SKM-1 (cell line): ENCODE data around the gene RNLS.
"Not testable (repeated sequence)": the region's sequence is repeated elsewhere in the genome, so short reads cannot be mapped to it uniquely, and the experiment has no call there.

ENCODE experiments used
- DNase-seq: peaks from one replicate; lab custom pipeline; 2025; ENCODE audit not compliant: unreplicated experiment; lab: John Stamatoyannopoulos, UW

RNLS gene

DNA sequence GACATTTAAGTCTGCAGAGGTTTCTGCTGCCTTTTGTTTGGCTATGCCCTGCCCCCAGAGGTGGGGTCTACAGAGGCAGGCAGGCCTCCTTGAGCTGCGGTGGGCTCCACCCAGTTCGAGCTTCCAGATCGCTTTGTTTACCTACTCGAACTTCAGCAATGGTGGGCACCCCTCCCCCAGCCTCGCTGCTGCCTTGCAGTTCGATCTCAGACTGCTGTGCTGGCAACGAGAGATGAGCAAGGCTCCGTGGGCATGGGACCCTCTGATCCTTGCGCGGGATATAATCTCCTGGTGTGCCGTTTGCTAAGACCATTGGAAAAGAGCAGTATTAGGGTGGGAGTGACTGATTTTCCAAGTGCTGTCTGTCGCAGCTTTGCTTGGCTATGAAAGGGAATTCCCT is 227.4 kb downstream of the RNLS start:
- DNase-seq: not testable (repeated sequence)

DNA sequence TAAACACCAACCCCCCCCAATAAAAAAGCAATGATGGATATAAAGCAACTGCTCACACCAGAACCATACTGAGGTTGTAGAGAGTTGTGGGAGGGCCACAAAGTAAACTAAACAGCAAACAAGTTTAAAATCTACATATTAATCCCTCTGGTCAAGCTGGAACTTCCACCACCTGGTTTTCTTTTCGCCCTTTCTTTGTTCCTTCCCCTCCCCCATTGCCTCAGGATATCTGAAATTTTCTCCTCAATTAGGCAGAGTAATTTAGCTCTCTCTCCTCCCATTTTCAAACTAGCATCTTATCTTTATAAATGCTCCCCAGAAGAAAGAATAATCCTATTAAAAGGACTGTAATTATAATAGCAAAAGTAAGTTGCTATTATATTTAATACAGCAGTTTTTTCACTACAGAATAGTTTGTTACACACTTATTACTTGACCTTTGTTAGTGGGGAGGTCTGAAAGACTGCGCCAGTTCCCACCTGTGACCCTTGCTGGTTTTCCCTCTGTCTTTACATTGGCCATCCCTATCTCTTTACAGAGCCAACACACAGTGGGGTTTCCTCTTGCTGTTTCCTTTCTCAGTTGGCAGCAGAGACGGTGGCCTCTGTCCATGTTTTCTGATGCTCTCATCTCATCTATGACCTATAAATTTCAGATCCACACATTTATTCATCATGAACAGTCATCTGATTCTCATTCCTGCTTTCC is 235.4 kb downstream of the RNLS start:
- no peak for DNase-seq

DNA sequence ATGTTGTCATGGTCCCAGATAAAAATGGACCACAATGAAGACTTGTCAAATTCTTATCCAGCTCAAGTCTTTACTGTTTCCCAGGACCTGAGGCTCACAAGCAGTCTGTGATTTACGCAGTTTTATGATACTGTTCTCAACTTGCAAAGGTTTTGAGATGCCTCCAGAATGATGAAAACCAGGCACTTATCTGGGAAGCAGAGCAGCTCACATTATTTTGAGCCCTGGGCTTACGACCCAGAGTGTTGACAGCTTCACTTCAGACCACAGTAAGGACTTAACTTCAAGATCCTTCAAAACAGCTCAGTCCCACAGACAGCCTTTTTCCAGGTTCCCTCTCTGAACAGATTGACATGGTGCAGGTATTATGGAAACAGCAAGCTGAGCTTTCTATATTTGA is 236.1 kb downstream of the RNLS start:
- DNase-seq: no peak

DNA sequence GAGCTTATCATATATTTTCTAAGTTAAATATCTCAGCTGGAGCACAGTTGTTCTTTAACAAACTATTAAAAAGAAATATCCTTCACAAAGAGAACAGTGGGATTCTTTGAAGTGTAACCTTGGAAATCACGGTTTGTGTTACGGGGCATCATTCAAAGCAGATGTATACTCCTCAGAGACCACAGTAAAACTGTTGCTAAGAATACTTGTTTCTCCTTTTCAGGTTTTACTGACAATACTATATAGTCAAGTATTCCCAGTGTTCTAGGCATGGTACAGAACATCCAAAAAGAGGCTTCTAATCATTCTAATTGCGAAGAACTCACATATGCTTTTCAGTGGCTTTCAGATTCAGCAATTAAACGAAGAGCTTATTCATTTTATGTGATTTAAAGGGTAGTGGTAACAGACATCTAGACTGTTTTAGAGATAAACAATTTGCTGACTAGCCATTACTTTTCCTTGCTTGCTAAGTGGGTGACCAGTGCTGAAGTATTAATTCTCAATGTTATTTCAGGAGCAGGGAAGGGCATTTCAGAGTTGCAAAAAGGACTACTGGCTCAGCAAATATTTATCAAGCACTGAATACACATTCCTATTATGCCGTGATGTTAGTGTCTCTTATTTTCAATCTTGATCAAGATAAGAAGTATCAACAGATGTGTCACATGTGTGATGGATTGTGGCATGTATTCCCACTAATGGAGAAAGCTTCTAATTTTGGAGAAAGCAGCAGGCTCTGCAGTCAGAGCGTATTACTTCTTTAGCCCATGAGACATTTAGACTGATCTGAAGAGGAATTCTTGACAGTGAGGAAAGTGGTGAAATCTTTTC is 236.8 kb downstream of the RNLS start:
- no peak for DNase-seq

DNA sequence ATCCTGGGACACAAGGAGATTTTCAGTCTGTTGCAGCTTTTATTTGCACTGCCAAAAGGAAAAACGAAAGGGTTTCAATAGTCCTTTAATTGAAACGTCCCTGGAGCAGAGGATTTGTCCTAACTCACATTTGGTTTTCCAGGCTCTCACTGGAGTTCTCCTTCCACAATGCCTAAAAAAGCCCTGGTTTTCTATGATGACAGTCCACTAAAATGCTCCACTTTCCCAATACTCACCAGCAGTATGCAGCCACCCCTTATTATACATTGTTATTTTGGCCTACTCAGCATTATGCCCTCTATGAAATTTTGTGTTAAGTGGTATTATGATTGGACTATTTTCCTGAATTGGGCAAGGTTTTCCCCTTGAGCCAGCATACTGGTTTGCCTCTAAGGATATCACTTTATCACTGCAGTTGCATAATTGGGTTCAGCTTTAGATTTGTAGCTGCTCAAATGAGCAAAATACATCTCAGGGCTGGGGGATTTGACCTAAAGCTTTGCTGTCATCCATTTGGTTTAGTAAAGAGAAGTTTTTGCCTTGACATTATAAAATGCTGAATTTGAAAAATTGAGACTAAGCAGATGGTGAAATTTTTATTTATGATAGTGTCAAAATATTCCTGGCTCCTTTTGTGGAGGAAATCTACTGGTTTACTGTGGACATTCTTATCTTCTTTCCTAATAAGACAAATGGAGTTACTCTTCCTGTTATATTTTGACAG is 239.2 kb downstream of the RNLS start:
- DNase-seq: no peak

DNA sequence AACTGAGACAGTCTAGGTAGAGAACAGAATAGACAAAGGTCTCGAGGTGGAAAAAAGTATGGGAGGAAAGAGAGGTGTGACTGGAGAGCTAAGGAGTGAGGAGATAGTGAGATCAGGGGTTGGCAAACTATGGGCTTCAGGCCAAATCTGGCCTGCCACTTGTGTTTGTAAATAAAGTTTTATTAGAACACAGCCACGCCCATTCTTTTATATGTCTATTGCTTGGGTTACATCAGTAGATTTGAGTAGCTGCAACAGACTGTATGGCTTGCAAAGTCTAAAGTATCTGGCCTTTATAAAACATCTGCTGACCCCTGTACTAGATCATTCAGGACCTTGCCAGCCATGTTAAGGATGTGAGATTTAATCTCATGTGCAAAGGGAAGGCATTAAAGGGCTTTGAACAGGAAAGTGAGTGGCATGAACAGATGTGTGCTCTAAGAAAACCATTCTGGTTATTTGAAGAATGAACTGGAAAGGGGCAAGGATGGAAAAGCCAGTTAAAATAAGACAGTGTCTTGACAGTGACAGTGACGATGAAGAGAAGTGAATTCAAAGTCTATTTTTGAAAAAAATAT is 240.3 kb downstream of the RNLS start:
- DNase-seq: no peak

DNA sequence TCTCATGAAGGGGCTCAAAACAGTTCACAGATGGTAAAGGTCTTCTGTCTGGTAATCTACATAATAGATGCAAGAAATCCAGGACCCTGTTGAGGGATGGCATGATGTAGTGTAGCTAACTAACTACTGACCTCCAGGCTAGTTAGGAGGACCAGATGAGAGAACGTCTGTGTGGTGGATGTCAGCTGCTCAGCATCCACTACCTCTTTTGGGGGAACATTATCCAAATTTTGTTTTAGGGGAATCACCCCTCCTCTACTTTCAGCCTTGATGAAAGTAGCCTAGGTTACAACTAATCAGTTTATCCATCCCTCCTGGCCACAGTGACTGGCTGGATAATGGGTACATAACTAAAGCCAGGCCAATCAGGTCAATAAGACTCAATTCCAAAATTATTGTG is 246.0 kb downstream of the RNLS start:
- DNase-seq: no peak

DNA sequence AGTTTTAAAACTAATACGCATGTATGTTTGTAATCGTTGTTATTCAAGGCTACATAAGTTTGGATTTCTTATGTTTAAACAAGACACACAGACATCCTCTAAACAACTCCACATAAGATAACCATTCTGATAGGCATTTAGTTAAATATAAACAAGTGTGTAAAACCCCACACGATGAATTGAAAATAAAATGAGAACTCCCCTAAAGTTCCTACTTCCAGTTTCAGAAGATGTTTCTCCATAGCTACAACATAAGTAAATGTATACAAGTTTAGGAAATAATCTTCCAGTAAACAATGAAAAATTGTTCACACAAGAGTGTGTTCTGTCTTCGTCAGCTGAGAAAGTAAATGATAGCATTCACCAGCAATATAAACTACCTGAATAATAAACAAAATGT is 246.8 kb downstream of the RNLS start:
- no peak for DNase-seq

DNA sequence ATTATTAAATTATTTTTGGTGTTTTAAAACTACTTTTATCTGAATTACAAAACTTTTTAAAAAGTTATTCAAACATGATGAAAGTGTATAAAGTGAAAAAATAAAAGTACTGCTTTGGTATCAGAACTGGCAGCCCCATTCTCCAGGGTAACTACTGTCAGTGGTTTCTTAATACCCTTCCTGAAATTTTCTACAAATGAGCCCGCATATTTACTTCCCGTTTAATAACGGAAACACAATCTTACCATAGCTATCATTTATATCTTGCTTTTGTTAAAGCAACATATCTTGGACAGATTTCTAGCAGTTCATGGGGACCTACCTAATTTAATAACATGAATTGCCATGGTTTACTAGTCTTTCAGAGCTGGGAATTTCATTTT is 249.9 kb downstream of the RNLS start:
- no peak for DNase-seq

DNA sequence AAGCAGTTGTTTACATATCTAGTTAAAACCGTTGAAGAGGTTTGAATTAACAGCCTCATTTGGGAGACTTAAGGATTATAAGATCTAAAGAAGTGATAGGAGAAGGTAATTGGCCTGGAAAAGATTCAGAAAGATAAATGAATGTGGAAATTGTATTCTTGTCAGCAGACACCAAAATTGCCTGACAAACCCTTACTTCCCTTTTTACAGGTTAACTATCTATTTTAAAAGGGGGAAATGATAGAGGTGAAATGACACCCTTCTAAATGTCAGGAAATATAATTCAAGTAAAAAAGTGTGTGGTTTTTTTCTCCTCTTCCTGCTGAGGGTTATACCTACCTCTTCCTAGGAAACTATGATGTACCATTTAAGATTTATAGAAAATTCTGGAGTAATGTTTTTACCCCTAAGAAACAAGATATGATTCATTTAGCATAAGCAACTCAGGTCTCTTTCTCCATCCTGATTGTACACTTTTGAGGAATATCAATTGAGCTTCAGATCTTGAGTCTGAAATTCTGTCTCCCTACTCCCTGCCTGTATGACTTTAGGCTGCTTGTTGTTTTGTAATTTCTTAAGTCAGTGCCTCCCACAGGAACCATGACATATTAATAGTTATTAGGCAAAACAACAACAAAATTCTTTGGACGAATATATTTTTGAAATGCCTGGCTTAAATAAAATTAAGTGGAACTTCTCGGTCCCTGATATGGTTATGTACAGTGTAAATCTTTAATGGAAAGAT is 250.4 kb downstream of the RNLS start:
- no peak for DNase-seq

DNA sequence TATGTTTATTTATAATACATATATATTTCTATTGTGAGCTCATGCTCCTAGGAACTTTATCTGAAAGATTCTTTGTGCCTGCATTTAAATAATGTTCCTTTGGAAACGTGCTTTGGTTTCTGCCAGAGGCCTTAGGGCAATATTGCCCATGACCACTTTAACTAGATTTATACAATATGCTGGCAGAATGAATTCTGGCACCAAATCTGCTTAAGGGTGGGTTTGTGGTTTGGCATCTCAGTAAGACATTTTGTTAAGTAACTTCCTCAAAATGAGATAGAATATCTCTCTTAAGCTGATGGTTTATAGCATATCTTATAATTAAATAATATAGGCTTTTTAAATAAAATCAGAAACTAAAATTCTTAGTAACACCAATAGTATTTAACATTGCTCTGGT is 252.9 kb downstream of the RNLS start:
- no peak for DNase-seq

DNA sequence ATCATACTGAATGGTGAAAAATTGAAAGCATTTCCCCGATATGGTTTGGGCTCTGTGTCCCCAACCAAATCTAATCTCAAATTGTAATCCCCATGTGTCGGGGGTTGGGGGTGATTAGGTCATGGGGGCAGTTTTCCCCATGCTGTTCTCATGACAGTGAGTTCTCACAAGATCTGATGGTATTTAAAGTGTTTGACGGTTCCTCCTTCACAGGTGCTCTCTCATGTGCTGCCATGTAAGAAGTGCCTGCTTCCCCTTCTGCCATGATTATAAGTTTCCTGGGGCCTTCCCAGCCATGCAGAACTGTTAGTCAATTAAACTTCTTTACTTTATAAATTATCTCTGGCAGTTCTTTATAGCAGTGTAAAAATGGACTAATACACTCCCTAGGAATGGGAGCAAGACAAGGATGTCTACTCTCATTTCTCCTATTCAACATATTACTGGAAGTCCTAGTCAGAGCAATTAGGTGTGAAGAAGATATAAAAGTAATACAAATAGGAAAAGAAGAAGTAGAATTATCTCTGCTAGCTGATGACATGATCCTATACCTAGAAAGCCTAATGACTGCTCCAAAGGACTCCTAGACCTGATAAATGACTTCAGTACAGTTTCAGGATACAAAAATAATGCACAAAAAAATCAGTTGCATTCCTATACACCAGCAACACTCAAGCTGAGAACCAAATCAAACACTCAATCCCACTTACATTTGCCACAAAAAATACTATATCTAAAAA is 260.6 kb downstream of the RNLS start:
- no peak for DNase-seq

DNA sequence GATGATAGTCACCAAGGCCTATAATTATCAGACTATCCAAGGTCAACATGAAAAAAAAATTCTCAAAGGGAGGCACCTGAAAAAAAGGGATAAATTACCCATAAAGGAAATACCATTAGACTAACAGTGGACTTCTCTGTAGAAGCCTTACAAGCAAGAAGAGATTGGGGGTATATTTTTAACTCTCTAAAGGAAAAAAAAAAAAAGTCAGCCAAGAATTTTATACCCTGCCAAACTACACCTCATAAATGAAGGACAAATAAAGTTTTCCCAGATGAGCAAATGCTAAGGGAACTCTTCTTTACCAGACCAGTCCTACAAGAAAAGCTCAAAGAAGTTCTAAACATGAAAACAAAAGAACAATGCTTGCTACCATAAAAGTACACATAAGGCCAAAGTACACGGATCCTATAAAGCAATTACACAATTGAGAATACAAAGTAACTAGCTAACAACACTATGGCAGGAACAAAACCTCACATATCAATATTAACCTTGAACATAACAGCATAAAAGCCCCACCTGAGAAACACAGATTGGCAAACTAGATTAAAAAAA is 263.1 kb downstream of the RNLS start:
- DNase-seq: no peak

DNA sequence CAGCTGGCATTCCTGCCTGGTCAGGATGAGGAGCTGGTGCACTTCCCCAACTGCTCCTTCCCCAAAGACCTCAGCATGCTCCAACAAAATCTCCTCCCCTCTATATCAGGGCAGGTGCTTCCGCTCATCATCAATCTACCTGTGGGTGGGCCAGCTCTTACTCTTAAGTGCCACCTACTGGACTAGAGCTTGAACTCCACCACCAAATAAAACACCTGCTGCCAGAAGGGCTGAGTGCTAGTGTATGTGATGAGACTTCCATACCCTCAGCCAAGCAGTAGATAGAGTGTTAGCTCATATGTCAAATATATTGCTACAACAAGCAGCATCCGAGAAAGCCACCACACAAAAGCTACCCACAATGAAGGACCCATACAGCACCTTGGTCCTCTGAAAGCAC is 264.3 kb downstream of the RNLS start:
- no peak for DNase-seq

DNA sequence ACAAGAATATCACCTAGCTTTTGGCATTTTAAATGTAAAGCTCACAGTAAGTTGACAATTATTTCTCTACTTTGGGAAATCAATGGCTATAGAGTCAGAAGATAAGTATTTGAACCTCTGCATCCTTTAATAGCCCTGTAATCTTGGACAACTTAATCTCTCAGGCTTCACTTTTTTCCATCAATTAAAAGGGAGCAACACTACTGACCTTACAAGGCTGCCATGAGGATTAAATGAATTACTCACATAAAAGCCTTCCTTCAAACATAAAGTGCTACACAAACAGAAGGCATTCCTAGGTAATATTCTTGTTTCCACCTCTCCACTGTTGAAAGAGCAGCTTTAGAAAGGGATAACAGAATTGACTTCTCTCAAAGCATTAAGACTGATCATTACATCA is 266.0 kb downstream of the RNLS start:
- DNase-seq: no peak

DNA sequence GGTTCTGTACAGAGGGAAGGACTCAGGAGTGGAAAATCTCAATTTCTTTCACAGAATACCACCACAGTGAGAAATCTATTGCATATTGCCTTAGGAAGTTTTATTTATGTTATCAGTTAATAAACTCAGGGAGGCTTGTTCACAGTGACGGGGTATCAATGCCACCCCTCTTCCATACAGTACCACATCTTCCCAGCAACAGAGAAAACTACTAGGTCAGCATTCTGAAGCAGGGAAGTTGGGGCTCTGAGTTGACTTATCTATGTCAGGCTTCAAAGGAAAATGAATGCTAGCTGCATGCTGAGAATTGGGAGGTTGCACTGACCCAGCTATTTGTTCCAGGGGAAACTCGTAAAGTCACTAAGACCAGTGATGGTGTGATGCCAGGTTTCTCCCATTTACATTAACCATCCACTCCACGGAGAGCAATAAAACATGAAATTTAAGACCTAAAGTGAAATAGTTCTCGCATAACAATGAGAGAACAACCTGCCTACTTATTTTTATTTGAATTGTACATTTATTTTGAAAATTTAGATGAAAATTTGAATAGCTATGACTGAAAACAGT is 266.7 kb downstream of the RNLS start:
- no peak for DNase-seq

DNA sequence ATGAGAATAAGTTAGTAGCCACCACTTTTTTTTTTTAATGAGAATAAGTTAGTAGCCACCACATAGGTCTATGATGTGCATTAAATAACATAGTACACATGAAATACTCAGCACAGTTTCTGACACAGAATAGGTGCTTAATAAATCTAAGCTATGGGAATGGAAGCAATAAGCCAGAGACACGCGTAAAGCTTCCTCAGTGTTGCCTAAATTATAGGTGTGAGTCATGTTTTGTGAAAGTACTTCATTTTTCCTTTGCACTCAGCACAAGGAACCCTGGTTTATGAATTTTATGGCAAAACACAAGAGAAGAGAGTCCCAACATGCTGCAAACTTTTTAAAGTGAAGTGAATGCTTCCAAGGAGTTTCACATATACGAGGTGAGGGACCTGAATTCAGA is 267.4 kb downstream of the RNLS start:
- no peak for DNase-seq

DNA sequence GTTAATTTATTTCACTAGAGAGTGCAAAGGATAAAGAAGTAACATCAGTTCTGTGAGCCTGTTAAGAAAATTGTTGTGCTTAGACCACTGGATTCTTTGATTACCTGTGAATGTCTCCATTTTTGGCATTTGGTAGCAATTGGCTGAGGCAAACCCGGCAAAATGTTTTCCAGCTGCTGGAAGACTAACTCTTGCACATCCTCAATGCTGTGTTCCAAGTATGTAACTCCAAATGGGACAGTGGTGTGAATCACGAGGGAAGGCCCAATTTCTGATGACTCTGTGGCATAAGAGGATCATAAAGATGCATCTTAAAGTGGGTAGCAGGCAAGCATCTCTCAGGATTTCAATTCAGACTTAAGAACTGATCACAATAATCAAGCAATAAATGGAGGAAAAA is 268.8 kb downstream of the RNLS start:
- no peak for DNase-seq

DNA sequence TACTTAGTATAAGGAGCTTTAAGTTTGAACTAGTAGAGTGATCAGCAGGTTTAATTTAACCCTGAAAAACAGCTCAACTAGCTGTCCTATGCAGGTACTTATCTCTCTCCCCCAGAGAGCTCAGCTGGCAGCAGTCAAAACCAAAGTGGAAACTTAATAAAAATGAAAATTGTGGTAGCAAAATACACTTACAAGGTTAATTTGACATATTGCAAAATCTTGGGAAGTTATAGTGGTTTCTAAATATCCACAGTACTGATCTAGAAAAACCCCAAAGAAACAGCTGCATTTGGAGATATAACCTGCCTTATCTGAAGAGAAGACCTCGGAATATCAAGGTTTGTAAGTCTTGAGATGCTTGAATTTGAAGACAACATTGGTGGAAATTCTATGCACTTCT is 269.2 kb downstream of the RNLS start:
- DNase-seq: no peak

DNA sequence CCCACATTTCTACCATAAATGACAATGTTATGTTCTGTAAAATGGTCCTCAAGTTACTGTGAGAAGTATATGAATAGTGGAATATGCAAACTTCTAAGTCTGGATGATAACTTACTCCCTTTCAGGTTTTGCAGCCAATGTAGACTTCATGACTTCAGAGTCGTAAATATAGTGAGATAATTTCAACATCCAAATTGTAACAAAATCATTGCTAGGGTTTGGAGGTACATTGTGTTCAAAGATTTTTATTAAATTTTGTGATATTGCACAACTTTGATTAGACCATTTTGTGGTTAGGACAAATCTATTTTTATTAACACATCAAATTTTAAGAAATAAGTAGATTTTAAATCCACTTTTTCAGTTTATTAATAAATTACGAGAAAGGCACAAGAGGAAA is 270.3 kb downstream of the RNLS start:
- DNase-seq: no peak
